Measurements from ENCODE around the gene OPRL1. TPM values are rescaled to one million over a fixed set of nuclear protein-coding genes. Genes with fewer than 3 reads are reported as not detected.

OPRL1 gene
- total and polyA plus RNA-seq, 2 donors (not counting 1 experiment from before 2014, with no cell fraction given), result 3.5 to 6.2 TPM

DNA sequence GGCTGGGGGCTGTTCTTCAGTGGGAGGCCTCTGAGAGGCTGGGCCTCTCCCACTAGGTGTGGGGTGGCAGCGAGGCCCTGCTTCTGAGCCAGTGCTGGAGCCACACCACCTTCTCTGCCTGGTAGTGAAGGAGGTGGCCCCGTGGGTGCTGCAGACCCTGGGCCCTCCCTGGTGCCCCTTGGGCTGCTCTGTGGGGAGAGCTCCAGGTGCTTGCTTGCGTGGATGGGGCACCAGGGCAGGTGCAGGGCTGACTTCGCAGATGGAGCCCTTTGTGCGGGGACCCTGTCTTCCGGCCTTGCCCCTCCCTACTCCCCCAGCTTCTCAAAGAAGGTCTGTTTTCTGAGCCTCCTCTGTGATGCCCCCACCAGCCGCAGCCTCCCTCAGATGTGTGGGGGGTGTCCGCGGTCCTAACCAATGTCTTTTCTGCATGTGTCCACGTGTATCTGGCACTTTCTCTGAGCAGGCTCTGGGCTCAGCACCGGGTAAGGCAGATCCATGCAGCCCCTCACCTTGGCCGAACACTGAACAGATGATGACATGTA, 67.1 kb downstream of the OPRL1 start:
- intact Hi-C loops (cut with micrococcal nuclease), result no loop called here
- Histone ChIP-seq H4K20me1 (ENCODE audit: control insufficient read depth, insufficient read depth, low read length, poor library complexity, severe bottlenecking) (no peaks in the 10 kb centered on the region), H3K79me2 (ENCODE audit: control insufficient read depth, insufficient read depth, low read length) (no peaks in the 10 kb centered on the region), H2AFZ (ENCODE audit: insufficient read depth, low read depth, low read length, poor library complexity, severe bottlenecking) (no peak overlapping the region), H3K4me3 (ENCODE audit: control extremely low read depth in 1 of 5, extremely low read depth in 1 of 5, insufficient read depth in 1 of 5, low read depth in 2 of 5, low read length in 4 of 5) (no peak overlapping the region), H3K9me3 (ENCODE audit: control extremely low read depth in 1 of 3, control insufficient read depth in 2 of 3, insufficient read depth in 1 of 3, low read length in 2 of 3) (peaks cover 0 to 40% (median 9%) of the 10 kb centered on the region in 3 donors), H3K9ac (ENCODE audit: low read length) (no peak overlapping the region), H3K36me3 (replicated peaks in 1 of 2; ENCODE audit: control extremely low read depth in 1 of 2, control insufficient read depth in 1 of 2, extremely low read depth in 1 of 2, insufficient read depth in 2 of 2, low read length in 1 of 2) (no peaks in the 10 kb centered on the region), H3K4me2 (replicated peaks; ENCODE audit: low read depth, low read length, poor library complexity, severe bottlenecking) (no peak overlapping the region), H3K4me1 (ENCODE audit: control insufficient read depth in 2 of 2, insufficient read depth in 2 of 2, low read length in 2 of 2) (no peaks in the 10 kb centered on the region), H3K27me3 (replicated peaks in 1 of 4; ENCODE audit: control extremely low read depth in 1 of 4, control insufficient read depth in 3 of 4, insufficient read depth in 4 of 4, low read length in 3 of 4) (peaks cover 0 to 16% (median 0%) of the 10 kb centered on the region in 4 experiments), H3K27ac (ENCODE audit: low read length in 2 of 2) (no peak overlapping the region)
- H3K27ac Mint-ChIP-seq, result no peak overlapping the region
- DNase-seq (no peak), ATAC-seq (ENCODE audit: low read depth) (no peak)
- H3K4me3 Mint-ChIP-seq, result no peak overlapping the region
- H3K27me3 Mint-ChIP-seq, result peaks cover 2% of the 10 kb centered on the region
- H3K9me3 Mint-ChIP-seq (ENCODE audit: insufficient read depth), result peaks cover 5% of the 10 kb centered on the region
- CTCF ChIA-PET, result no interaction called here
- 80% methylated on average over 11 of the region's 12 CpGs for WGBS (ENCODE audit: insufficient coverage)
- H3K4me1 Mint-ChIP-seq, result no peaks in the 10 kb centered on the region
- TF ChIP-seq, protein P1, sequence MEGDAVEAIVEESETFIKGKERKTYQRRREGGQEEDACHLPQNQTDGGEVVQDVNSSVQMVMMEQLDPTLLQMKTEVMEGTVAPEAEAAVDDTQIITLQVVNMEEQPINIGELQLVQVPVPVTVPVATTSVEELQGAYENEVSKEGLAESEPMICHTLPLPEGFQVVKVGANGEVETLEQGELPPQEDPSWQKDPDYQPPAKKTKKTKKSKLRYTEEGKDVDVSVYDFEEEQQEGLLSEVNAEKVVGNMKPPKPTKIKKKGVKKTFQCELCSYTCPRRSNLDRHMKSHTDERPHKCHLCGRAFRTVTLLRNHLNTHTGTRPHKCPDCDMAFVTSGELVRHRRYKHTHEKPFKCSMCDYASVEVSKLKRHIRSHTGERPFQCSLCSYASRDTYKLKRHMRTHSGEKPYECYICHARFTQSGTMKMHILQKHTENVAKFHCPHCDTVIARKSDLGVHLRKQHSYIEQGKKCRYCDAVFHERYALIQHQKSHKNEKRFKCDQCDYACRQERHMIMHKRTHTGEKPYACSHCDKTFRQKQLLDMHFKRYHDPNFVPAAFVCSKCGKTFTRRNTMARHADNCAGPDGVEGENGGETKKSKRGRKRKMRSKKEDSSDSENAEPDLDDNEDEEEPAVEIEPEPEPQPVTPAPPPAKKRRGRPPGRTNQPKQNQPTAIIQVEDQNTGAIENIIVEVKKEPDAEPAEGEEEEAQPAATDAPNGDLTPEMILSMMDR (IDR thresholded peaks at IDR 0.05), result no peak
- no peak for TF ChIP-seq EZH2 (IDR thresholded peaks at IDR 0.05; ENCODE audit: borderline replicate concordance, insufficient read depth, low read depth, low read length, poor library complexity, severe bottlenecking)
- POLR2A ChIA-PET, result no interaction called here

DNA sequence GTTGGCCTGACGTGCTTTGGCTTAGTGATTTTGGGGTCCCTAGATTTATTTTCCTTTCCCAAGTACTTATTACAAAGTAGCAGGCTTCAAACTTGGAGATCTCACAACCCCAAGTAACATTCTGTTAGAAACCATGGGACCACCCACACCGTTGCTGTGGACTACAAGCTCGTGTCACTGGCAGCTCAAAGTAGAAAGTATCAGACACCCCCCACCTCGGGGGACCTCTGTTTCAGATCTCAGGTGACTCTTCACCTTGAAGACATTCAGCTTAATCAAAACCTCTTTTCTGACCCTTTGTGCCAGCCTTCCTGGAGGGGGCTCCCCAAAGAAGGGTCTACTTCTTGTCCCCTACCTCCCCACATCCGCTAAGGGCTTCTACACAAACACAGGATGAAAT, 68.7 kb downstream of the OPRL1 start:
- ChIA-PET POLR2A (no interaction called here), CTCF (no interaction called here)
- ATAC-seq (ENCODE audit: low read depth) (no peak), DNase-seq (no peak)
- Histone ChIP-seq H3K36me3 (replicated peaks in 1 of 2; ENCODE audit: control extremely low read depth in 1 of 2, control insufficient read depth in 1 of 2, extremely low read depth in 1 of 2, insufficient read depth in 2 of 2, low read length in 1 of 2) (no peaks in the 10 kb centered on the region), H3K4me1 (ENCODE audit: control insufficient read depth in 2 of 2, insufficient read depth in 2 of 2, low read length in 2 of 2) (no peaks in the 10 kb centered on the region), H3K27ac (ENCODE audit: low read length in 2 of 2) (no peak overlapping the region), H3K9me3 (ENCODE audit: control extremely low read depth in 1 of 3, control insufficient read depth in 2 of 3, insufficient read depth in 1 of 3, low read length in 2 of 3) (peaks cover 0 to 40% (median 9%) of the 10 kb centered on the region in 3 donors), H3K79me2 (ENCODE audit: control insufficient read depth, insufficient read depth, low read length) (no peaks in the 10 kb centered on the region), H3K27me3 (replicated peaks in 1 of 4; ENCODE audit: control extremely low read depth in 1 of 4, control insufficient read depth in 3 of 4, insufficient read depth in 4 of 4, low read length in 3 of 4) (peaks cover 0 to 16% (median 0%) of the 10 kb centered on the region in 4 experiments), H3K9ac (ENCODE audit: low read length) (no peak overlapping the region), H3K4me2 (replicated peaks; ENCODE audit: low read depth, low read length, poor library complexity, severe bottlenecking) (no peak overlapping the region), H4K20me1 (ENCODE audit: control insufficient read depth, insufficient read depth, low read length, poor library complexity, severe bottlenecking) (no peaks in the 10 kb centered on the region), H3K4me3 (ENCODE audit: control extremely low read depth in 1 of 5, extremely low read depth in 1 of 5, insufficient read depth in 1 of 5, low read depth in 2 of 5, low read length in 4 of 5) (no peak overlapping the region), H2AFZ (ENCODE audit: insufficient read depth, low read depth, low read length, poor library complexity, severe bottlenecking) (no peak overlapping the region)
- H3K4me3 Mint-ChIP-seq, result no peak overlapping the region
- H3K4me1 Mint-ChIP-seq, result no peaks in the 10 kb centered on the region
- peaks cover 5% of the 10 kb centered on the region for H3K9me3 Mint-ChIP-seq (ENCODE audit: insufficient read depth)
- H3K27me3 Mint-ChIP-seq, result peaks cover 7% of the 10 kb centered on the region
- no peak overlapping the region for H3K27ac Mint-ChIP-seq
- intact Hi-C loops (cut with micrococcal nuclease), result no loop called here
- no peak for TF ChIP-seq EZH2 (IDR thresholded peaks at IDR 0.05; ENCODE audit: borderline replicate concordance, insufficient read depth, low read depth, low read length, poor library complexity, severe bottlenecking)
- TF ChIP-seq, protein P1 (IDR thresholded peaks at IDR 0.05), result no peak
- 87% methylated on average over 5 of the region's 5 CpGs for WGBS (ENCODE audit: insufficient coverage)

Data from B cell (primary cell).